Heart left ventricle (tissue), 13 donors: Measurements from ENCODE around the gene INO80.

Source experiments
- CTCF ChIP-seq, 12 donors: fragments of 200-600 bp; sonication (generic) in 4 of 12; IDR thresholded peaks; one replicate each; pipeline versions ENCODE4 v1.5.0 to v1.8.0; 2018 to 2022; ENCODE audit warnings: antibody characterized with exemption in 12 of 12, mild to moderate bottlenecking in 5 of 12
- POLR2A ChIP-seq, 2 donors: fragments of 450-650 bp; IDR thresholded peaks; one replicate each; pipeline ENCODE4 v1.6.1; 2017; ENCODE audit warnings: antibody characterized with exemption in 2 of 2, mild to moderate bottlenecking in 2 of 2, moderate library complexity in 2 of 2
- donor health status: ischemic (EF 13 %, LVEDD 7.1; RV severe dilation, severe dysfunction).
- donor health status: DM: no; HTN: yes; CAD: no.
- donor health status: DM: no; HTN: no; CAD: no.
- donor health status: ischemic (EF 25% LVEDD 6.9; RV normal size, moderate dysfunction).
- donor health status: ischemic (EF 25% LVEDD 5.7; RV mildly dilated, moderate dysfunction).
- donor health status: ischemic (EF 35%, LVEDD 5.7; RV mildly dilated, moderate dysfunction).
- donor health status: nonischemic (EF 11% LVEDD 7.7; RV severe dilation, severe dysfunction).
- donor health status: DM: yes; HTN: yes; CAD: no.
- donor health status: PGD.
- donor health status: ischemic (EF 29% LVEDD 5.4; RV normal size, mild dysfunction).
- donor health status: nonischemic (EF 23%, LVEDD 6.1; RV moderate dilation, normal function).

- TF ChIP-seq CTCF (IDR thresholded peaks at IDR 0.05) (no peak), POLR2A (IDR thresholded peaks at IDR 0.05) (no peak)
Measured at GRCh38 chr15:40932156-40932555, 183.9 kb downstream of the INO80 start.
